Bronchial epithelial cell (primary cell): Measurements from ENCODE around the gene LYRM4. TPM values are rescaled to one million over a fixed set of nuclear protein-coding genes. Genes with fewer than 3 reads are reported as not detected.
A peak's percentile ranks its signal among the peaks of the same experiment; 100 is the strongest.

Experiments
- DNase-seq: peaks from one replicate; pipeline ENCODE4 v3.0.0-alpha.2; 2010; ENCODE audit warnings: low read depth
- FAIRE-seq: peaks from 2 replicates; lab custom pipeline; 2011; peaks lifted over from hg19 to GRCh38; lab: Jason Lieb, UNC
- H3K27me3 ChIP-seq: 2 replicates; pipeline ENCODE4 v1.5.1; 2011; ENCODE audit warnings: low read length; ENCODE audit not compliant: control insufficient read depth, insufficient read depth
- H3K36me3 ChIP-seq: 2 replicates; pipeline ENCODE4 v1.5.1; 2011; ENCODE audit warnings: low read length; ENCODE audit not compliant: control insufficient read depth, insufficient read depth
- H3K4me3 ChIP-seq: 2 replicates; pipeline ENCODE4 v1.5.1; 2011; ENCODE audit warnings: mild to moderate bottlenecking, low read depth, low read length, control low read depth
- CTCF ChIP-seq: IDR thresholded peaks from 2 replicates; pipeline ENCODE4 v1.5.1; 2011; ENCODE audit warnings: mild to moderate bottlenecking, moderate library complexity, low read length, control low read depth, inconsistent platforms; ENCODE audit not compliant: insufficient read depth, severe bottlenecking
- total RNA-seq: library from RNA; depleted of rRNA; stranded (reverse); fragments of >200 nt; gene quantifications from 2 replicates; pipeline ENCODE4 v1.2.1, GENCODE V29; 2014

Gene LYRM4
- total RNA-seq, 1 donor from 2014 or later = 15.3 TPM

DNA sequence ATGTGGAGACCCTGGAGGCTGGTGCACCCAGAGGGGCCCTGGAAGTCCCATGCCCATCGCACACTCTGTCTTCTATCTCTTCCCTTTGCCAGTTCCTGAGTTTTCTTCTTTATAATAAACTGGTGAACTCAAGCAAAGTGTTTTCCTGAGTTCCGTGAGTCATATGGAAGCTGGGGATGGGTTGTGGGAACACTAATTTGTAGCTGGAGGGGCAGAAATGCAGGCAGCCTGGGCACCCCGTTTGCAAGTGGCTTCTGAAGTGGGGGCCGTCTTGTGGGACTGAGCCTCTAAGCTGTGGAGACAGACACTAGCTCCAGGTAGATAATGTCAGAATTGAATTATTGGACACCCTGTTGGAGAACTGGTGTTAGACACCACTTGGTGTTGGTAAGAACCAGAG is 178.8 kb downstream of the LYRM4 start:
- H3K27me3 ChIP-seq = peaks cover 6% of the 10 kb centered on the region
- H3K4me3 ChIP-seq = no peak overlapping the region
- no peak for FAIRE-seq
- H3K36me3 ChIP-seq = no peaks in the 10 kb centered on the region
- no peak for TF ChIP-seq CTCF
- peak; percentile 38 for DNase-seq

DNA sequence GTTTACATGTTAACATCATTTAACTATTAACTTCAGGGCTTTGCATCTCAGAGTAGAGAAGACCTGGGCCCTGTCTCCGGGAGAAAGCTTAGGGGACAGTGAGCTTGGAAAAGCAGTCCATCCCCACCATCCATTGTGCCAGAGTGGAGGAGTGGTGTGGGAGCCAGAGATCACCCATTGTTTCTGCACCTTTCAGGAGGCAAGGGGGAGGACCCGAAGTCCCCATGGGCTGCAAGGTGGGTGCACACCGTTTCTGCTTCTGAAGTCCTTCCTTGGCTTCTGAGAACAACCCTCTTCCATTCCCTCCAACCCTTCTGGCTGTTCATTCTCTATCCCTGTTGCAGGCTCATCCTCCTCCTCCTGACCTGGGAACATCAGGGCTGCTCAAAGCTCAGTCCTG is 179.6 kb downstream of the LYRM4 start:
- Histone ChIP-seq H3K4me3 (no peak overlapping the region), H3K36me3 (no peaks in the 10 kb centered on the region), H3K27me3 (peaks cover 1% of the 10 kb centered on the region)
- no peak for TF ChIP-seq CTCF
- no peak for DNase-seq
- FAIRE-seq = no peak

GRCh38 chr6:5080574-5080973 is 180.2 kb downstream of the LYRM4 start:
- DNase-seq = no peak
- Histone ChIP-seq H3K36me3 (no peaks in the 10 kb centered on the region), H3K27me3 (no peaks in the 10 kb centered on the region), H3K4me3 (no peak overlapping the region)
- TF ChIP-seq CTCF = no peak
- FAIRE-seq = no peak

DNA sequence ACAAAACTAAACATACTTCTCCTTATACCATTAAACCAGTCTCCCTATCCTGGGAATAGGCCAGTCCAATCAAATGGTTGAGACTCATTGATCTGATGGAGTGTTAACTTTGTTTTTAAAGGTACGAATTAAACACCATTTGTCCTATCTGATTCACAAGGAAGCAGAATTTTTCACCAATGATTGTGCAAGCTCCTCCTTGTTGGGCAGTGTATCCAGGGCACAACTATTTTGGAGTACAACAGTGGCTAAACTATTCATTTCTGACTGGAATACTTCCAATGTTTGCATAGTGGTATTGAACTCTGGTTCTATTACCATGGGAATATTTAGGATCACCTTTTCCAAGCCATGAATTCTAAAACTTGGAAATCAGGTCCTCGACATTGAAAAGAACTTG is 181.1 kb downstream of the LYRM4 start:
- H3K4me3 ChIP-seq = no peak overlapping the region
- FAIRE-seq (no peak), DNase-seq (no peak)
- H3K36me3 ChIP-seq = no peaks in the 10 kb centered on the region
- H3K27me3 ChIP-seq = no peaks in the 10 kb centered on the region
- no peak for TF ChIP-seq CTCF

DNA sequence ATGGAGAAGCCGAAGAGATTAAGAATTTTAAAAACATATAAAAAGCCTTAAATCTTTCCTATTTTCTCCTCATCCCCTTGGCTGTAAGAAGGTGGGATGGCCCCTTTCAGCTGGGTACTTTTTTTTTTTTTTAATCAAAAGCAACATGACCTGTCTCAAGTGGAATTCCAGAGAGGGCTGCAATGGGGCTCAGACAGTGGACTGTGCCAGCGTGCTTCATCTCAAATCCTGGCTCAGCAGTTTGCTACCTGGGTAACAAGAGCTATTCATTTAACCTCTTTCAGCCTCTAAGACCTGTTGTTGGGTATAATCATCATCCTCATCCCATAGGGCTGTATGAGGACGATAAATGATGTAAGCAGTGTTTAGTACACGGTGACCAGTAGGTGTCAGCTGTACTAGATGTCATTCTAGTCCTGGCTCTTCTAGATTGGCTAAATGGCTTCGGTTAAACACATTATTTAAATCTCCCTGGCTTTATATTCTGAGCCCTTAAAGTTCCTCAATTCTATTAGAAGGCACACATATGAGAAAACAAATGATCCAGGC is 182.6 kb downstream of the LYRM4 start:
- no peak for FAIRE-seq
- H3K4me3 ChIP-seq = no peak overlapping the region
- peak; percentile 33 for TF ChIP-seq CTCF
- H3K27me3 ChIP-seq = no peaks in the 10 kb centered on the region
- H3K36me3 ChIP-seq = no peaks in the 10 kb centered on the region
- peak; percentile 43 for DNase-seq

DNA sequence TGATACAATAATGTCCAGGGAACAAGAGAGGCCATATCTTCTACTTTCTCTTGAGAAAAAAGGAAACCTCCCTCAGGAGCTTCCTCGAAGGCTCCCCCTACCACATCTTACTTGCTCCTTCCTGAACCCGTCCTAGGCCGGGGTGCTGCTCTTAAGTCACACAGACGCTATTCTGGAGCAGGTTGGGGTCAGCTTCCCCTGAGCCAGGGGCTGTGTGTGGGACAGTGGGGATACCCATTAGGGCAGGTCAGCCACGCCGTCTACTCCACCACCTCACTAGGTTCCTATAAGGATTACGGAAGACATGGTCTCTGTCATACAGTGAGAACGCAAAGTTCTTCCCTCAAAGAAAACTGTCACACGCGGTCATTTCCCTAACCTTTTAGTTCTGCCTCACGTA is 183.8 kb downstream of the LYRM4 start:
- no peak for TF ChIP-seq CTCF
- FAIRE-seq (no peak), DNase-seq (no peak)
- no peaks in the 10 kb centered on the region for H3K27me3 ChIP-seq
- H3K36me3 ChIP-seq = no peaks in the 10 kb centered on the region
- H3K4me3 ChIP-seq = no peak overlapping the region
